K562 treated with DMSO at 1 percent for 4 hours (cell line): ENCODE data around the gene POLE. TPM values are rescaled to one million over a fixed set of nuclear protein-coding genes. Genes with fewer than 3 reads are reported as not detected.

ENCODE experiments used
- total RNA-seq: library from RNA; unstranded; fragments of 300-600 nt; gene quantifications from 2 replicates; pipeline ENCODE4 v1.2.3, GENCODE V29; 2022; ENCODE audit not compliant: insufficient read depth

The POLE gene
- 41.1 and 63.6 TPM in 2 replicates for total RNA-seq

GRCh38 chr12:132687211-132688164 is at the start of gene POLE, which contains the start of gene PXMP2:
Gene POLE, minus strand, starts transcription at chr12:132687342. Its CDS starts 27 bp downstream, at chr12:132687315.
Gene PXMP2, plus strand, starts transcription at chr12:132687587. Its CDS starts 84 bp downstream, at chr12:132687671.

GRCh38 chr12:132710405-132711079 is 23.4 kb upstream of the POLE start, which contains the start of gene PGAM5:
Gene PGAM5, plus strand, starts transcription at chr12:132710842. Its CDS starts 35 bp downstream, at chr12:132710877.

DNA sequence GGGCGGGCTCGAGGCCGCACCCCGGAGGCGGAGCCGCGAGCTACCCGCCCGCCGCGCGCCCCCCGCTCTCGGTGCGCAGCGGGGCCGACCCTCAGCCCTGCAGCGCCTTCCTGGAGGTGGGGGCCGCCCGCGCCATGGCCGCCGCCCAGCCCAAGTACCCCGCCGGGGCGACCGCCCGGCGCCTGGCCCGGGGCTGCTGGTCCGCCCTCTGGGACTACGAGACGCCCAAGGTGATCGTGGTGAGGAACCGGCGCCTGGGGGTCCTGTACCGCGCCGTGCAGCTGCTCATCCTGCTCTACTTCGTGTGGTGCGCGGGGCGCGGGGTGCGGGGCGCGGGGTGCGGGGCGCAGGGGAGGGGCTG is 68.5 kb downstream of the POLE start, which contains the start of gene P2RX2:
Gene P2RX2, plus strand, starts transcription at position 94 of the 361 bp plus-strand sequence. Its CDS starts 41 bp downstream, at position 135.

GRCh38 chr12:132610051-132610759 is 76.9 kb downstream of the POLE start, which contains the start of gene LRCOL1:
Gene LRCOL1, minus strand, starts transcription at chr12:132610582. Its CDS starts 4,331 bp downstream, at chr12:132606251.

Other genes with a start within 250 kb of the POLE start
- gene FBRSL1, start 197.2 kb downstream of the POLE start, total RNA-seq, result 27.8 and 37.4 TPM in 2 replicates
- gene LRCOL1, start 76.8 kb downstream of the POLE start, total RNA-seq, result not detected in 2 replicates
- 0.70 TPM in 1 of 2 replicates, not detected in the other for gene P2RX2, start 68.6 kb downstream of the POLE start, total RNA-seq
- 54.8 and 69.1 TPM in 2 replicates for gene PXMP2, start 245 bp upstream of the POLE start, total RNA-seq
- gene PGAM5, start 23.5 kb upstream of the POLE start, total RNA-seq, result 26.6 and 28.7 TPM in 2 replicates
- gene ANKLE2, start 74.5 kb upstream of the POLE start, total RNA-seq, result 21.9 and 32.2 TPM in 2 replicates
- 26.1 and 36.3 TPM in 2 replicates for gene GOLGA3, start 141.5 kb upstream of the POLE start, total RNA-seq
- gene CHFR, start 200.3 kb upstream of the POLE start, total RNA-seq, result 20.2 and 25.5 TPM in 2 replicates